Erythroblast (primary cell): ENCODE results near the gene BCAM.

ENCODE experiments used
- GATA1 ChIP-seq: IDR thresholded peaks from 2 replicates; pipeline ENCODE4 v1.6.1; 2011; ENCODE audit warnings: low read depth, mild to moderate bottlenecking, control low read depth, low read length, moderate library complexity
- POLR2A ChIP-seq: IDR thresholded peaks from 2 replicates; pipeline ENCODE4 v1.6.1; 2011; ENCODE audit warnings: mild to moderate bottlenecking, low read length

DNA sequence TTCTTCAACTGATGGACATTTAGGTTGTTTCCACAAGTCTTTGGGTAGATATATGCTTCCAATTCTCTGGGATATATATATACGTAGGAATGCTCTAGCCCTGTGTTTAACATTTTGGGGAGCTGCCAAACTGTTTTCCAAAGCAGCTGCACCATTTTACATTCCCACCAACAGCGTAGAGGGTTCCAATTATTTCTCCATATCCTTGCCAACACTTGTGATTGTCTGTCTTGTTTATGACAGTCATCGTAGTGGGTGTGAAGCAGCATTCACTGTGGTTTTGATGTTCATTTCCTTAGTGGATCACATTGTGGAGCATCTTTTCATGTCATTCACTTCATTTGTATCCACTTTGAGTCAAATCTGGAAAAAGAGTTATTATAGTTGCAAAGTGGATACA is 35.9 kb upstream of the BCAM start:
- TF ChIP-seq POLR2A (no peak), GATA1 (no peak)
